Spleen (tissue), 7 donors: ENCODE results near the gene CCNB1.

ENCODE experiments used
- POLR2A ChIP-seq, 3 donors: fragments of 450-650 bp; IDR thresholded peaks; one replicate each; pipeline ENCODE4 v1.5.1; 2017; ENCODE audit warnings: antibody characterized with exemption in 3 of 3, mild to moderate bottlenecking in 1 of 3
- POLR2AphosphoS5 ChIP-seq, 3 donors: sonication (generic); formaldehyde crosslinking; IDR thresholded peaks; one replicate each; pipeline ENCODE4 v1.5.1; 2017; ENCODE audit warnings: antibody characterized with exemption in 3 of 3
- TF ChIP-seq, protein P1 (sequence below), 11 experiments: fragments of 200-600 bp in 7 of 11; fragments of 450-650 bp in 4 of 11; sonication (generic) in 4 of 11; IDR thresholded peaks in 8 of 11; conservative IDR thresholded peaks in 3 of 11; 1 replicate in 7 of 11; 2 replicates in 4 of 11; pipeline versions ENCODE4 v1.4.0 to v1.8.0; 2016 to 2021; ENCODE audit warnings: antibody characterized with exemption in 11 of 11, inconsistent platforms in 4 of 11, mild to moderate bottlenecking in 1 of 11
- donor health status: DM: no; HTN: no; CAD: no; lungs with moderate emphysema.
- donor health status: DM: no; HTN: no; CAD: no.
- donor health status: DM: no; HTN: no; CAD: no.

DNA sequence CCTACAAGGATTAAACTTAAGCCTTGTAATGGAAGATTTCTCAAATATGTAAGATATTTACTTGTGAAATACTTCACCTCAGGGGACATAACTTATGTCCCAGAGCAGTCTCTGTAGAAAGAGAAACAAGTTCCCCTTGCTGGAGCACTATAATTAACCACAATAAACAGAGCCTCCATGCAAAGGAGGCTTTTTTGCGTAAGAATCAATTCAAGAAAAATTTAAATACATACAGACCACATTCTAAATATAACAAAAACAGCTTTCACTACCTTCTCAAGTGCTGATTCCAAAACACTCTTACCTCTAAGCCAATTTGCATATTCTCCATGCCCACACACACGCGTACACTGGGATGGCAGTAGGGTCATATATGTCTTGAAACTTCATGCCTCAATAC is 30.7 kb upstream of the CCNB1 start:
- TF ChIP-seq, protein P1, sequence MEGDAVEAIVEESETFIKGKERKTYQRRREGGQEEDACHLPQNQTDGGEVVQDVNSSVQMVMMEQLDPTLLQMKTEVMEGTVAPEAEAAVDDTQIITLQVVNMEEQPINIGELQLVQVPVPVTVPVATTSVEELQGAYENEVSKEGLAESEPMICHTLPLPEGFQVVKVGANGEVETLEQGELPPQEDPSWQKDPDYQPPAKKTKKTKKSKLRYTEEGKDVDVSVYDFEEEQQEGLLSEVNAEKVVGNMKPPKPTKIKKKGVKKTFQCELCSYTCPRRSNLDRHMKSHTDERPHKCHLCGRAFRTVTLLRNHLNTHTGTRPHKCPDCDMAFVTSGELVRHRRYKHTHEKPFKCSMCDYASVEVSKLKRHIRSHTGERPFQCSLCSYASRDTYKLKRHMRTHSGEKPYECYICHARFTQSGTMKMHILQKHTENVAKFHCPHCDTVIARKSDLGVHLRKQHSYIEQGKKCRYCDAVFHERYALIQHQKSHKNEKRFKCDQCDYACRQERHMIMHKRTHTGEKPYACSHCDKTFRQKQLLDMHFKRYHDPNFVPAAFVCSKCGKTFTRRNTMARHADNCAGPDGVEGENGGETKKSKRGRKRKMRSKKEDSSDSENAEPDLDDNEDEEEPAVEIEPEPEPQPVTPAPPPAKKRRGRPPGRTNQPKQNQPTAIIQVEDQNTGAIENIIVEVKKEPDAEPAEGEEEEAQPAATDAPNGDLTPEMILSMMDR (IDR thresholded peaks at IDR 0.05 in 8 of 11, conservative IDR thresholded peaks at IDR 0.05 in 3 of 11): no peak
- TF ChIP-seq POLR2AphosphoS5 (IDR thresholded peaks at IDR 0.05): no peak
- TF ChIP-seq POLR2A (IDR thresholded peaks at IDR 0.05): no peak
